Measurements from ENCODE around the gene C15orf40. TPM values are rescaled to one million over a fixed set of nuclear protein-coding genes. Genes with fewer than 3 reads are reported as not detected.

C15orf40 gene
- total and polyA plus RNA-seq, 2 of the 13 experiments (the other 11 are each of a cell fraction or from before 2014, with no cell fraction given): 24.0 to 26.3 TPM

DNA sequence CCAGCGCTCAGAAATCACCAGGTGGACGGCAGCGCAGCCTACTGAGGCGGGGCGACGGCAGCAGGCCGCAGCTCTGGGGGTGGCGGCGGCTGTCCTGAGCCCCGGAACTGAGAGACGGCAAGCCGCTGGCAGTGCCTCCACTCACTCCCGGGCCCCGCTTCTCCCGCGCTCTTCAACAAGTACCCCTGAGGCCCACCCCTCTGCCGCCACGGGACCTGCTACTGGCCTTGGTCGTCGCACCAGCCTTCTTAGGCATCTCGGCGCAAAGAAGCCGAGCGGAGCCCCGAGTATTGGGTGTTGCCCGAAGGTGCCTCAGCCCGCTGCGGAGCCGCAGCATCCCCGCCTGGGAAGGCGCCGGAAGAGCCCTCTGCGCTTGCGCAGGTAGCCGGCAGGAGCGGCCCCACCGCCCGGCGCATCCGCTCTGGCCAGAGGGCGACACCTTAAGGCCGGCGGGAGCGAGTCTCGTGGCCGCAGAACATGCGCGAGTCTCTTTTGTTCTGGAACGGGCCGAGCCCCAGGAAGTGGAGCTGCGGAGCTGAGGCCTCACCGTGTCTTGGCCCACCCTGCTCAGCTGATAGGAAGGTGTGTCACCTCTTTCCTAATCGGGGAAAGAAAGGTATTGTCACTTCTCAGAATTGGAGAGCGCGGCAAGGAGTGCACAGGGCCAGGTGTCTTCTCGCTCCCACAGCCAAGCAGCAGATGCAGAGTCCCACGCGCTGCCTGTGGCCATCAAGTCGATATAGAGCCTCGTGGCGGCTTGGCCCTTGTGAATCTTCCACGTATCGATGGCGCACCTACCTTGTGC lies at the start of gene C15orf40 (continued):
- TF ChIP-seq ZNF557 (CRISPR knock-in tag; IDR thresholded peaks at IDR 0.05): peak; percentile 42; the same call in 1 of the 2 replicates
- peak; percentile 81 for TF ChIP-seq YY1 (IDR thresholded peaks at IDR 0.05; ENCODE audit: insufficient read depth, insufficient replicate concordance, low read depth, low read length)
- TF ChIP-seq, protein P1, sequence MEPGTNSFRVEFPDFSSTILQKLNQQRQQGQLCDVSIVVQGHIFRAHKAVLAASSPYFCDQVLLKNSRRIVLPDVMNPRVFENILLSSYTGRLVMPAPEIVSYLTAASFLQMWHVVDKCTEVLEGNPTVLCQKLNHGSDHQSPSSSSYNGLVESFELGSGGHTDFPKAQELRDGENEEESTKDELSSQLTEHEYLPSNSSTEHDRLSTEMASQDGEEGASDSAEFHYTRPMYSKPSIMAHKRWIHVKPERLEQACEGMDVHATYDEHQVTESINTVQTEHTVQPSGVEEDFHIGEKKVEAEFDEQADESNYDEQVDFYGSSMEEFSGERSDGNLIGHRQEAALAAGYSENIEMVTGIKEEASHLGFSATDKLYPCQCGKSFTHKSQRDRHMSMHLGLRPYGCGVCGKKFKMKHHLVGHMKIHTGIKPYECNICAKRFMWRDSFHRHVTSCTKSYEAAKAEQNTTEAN (CRISPR knock-in tag; conservative IDR thresholded peaks at IDR 0.05): 0 out of 2 replicates have a peak, but pooled peaks have one; percentile 49
- TF ChIP-seq CREM (IDR thresholded peaks at IDR 0.05): no peak; the same call in 1 of the 2 replicates
- TF ChIP-seq CREM (CRISPR knock-in tag; IDR thresholded peaks at IDR 0.05): no peak
- no peak for TF ChIP-seq ZNF296 (CRISPR knock-in tag; conservative IDR thresholded peaks at IDR 0.05)
- peak; percentile 77; the same call in 1 of the 2 replicates for TF ChIP-seq CBX5 (CRISPR knock-in tag; IDR thresholded peaks at IDR 0.05; ENCODE audit: borderline replicate concordance)
- TF ChIP-seq ZNF564 (CRISPR knock-in tag; IDR thresholded peaks at IDR 0.05): peak; percentile 21; the same call in 1 of the 2 replicates
- TF ChIP-seq, protein P2, sequence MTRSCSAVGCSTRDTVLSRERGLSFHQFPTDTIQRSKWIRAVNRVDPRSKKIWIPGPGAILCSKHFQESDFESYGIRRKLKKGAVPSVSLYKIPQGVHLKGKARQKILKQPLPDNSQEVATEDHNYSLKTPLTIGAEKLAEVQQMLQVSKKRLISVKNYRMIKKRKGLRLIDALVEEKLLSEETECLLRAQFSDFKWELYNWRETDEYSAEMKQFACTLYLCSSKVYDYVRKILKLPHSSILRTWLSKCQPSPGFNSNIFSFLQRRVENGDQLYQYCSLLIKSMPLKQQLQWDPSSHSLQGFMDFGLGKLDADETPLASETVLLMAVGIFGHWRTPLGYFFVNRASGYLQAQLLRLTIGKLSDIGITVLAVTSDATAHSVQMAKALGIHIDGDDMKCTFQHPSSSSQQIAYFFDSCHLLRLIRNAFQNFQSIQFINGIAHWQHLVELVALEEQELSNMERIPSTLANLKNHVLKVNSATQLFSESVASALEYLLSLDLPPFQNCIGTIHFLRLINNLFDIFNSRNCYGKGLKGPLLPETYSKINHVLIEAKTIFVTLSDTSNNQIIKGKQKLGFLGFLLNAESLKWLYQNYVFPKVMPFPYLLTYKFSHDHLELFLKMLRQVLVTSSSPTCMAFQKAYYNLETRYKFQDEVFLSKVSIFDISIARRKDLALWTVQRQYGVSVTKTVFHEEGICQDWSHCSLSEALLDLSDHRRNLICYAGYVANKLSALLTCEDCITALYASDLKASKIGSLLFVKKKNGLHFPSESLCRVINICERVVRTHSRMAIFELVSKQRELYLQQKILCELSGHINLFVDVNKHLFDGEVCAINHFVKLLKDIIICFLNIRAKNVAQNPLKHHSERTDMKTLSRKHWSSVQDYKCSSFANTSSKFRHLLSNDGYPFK (CRISPR knock-in tag; IDR thresholded peaks at IDR 0.05; ENCODE audit: borderline replicate concordance): peak; percentile 88
- no peak for TF ChIP-seq CHD2 (IDR thresholded peaks at IDR 0.05; ENCODE audit: low read depth, low read length)
- peak; percentile 99 for TF ChIP-seq ZMYM4 (CRISPR knock-in tag; IDR thresholded peaks at IDR 0.05)
- TF ChIP-seq ZNF652 (CRISPR knock-in tag; IDR thresholded peaks at IDR 0.05; ENCODE audit: borderline replicate concordance, low read depth): no peak; the same call in 1 of the 2 replicates
- TF ChIP-seq HMG20B (CRISPR knock-in tag; conservative IDR thresholded peaks at IDR 0.05): 0 out of 2 replicates have a peak, but pooled peaks have one; percentile 11
- TF ChIP-seq, protein P3, sequence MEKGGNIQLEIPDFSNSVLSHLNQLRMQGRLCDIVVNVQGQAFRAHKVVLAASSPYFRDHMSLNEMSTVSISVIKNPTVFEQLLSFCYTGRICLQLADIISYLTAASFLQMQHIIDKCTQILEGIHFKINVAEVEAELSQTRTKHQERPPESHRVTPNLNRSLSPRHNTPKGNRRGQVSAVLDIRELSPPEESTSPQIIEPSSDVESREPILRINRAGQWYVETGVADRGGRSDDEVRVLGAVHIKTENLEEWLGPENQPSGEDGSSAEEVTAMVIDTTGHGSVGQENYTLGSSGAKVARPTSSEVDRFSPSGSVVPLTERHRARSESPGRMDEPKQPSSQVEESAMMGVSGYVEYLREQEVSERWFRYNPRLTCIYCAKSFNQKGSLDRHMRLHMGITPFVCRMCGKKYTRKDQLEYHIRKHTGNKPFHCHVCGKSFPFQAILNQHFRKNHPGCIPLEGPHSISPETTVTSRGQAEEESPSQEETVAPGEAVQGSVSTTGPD (CRISPR knock-in tag; IDR thresholded peaks at IDR 0.05): no peak
- TF ChIP-seq, protein P4, sequence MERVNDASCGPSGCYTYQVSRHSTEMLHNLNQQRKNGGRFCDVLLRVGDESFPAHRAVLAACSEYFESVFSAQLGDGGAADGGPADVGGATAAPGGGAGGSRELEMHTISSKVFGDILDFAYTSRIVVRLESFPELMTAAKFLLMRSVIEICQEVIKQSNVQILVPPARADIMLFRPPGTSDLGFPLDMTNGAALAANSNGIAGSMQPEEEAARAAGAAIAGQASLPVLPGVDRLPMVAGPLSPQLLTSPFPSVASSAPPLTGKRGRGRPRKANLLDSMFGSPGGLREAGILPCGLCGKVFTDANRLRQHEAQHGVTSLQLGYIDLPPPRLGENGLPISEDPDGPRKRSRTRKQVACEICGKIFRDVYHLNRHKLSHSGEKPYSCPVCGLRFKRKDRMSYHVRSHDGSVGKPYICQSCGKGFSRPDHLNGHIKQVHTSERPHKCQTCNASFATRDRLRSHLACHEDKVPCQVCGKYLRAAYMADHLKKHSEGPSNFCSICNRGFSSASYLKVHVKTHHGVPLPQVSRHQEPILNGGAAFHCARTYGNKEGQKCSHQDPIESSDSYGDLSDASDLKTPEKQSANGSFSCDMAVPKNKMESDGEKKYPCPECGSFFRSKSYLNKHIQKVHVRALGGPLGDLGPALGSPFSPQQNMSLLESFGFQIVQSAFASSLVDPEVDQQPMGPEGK (CRISPR knock-in tag; IDR thresholded peaks at IDR 0.05): peak; percentile 2; the same call in 1 of the 2 replicates
- no peak for TF ChIP-seq ZNF83 (CRISPR knock-in tag; IDR thresholded peaks at IDR 0.05; ENCODE audit: borderline replicate concordance)
- 0 out of 2 replicates have a peak, but pooled peaks have one; percentile 53 for TF ChIP-seq ZNF841 (CRISPR knock-in tag; IDR thresholded peaks at IDR 0.05; ENCODE audit: borderline replicate concordance)
- no peak for TF ChIP-seq TBL1XR1 (IDR thresholded peaks at IDR 0.05; ENCODE audit: borderline replicate concordance, low read length, partially characterized antibody)
- peak; percentile 85 for TF ChIP-seq ZNF160 (CRISPR knock-in tag; IDR thresholded peaks at IDR 0.05)
- TF ChIP-seq SMAD1 (CRISPR knock-in tag; IDR thresholded peaks at IDR 0.05; ENCODE audit: borderline replicate concordance, low read depth): peak; percentile 31; the same call in 1 of the 2 replicates

Data from HepG2 (cell line).